ENCODE measurements around the gene HOXC10.

The HOXC10 gene

DNA sequence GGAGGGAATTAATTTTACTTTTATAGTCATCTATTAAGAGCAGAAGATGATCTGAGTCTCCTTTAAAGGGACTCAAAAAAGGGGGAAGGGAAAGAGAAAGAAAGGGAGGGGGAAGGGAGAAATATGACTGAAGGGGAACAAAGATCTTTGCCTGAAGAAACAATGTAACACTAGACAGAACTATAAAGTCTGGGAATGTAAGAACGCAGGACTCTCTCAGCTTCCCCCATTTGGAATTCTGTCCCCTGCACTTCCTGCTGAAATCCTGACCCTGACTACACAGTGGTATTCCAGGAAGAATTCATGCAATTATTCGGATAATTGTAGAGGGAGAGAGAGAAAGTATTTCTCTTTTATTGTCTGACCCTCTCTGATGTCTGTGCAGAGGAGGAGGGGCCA lies 20.6 kb upstream of the HOXC10 start:
- in situ Hi-C loops (cut with MboI; ENCODE audit: low sequenced_read_pairs) = no loop called here

DNA sequence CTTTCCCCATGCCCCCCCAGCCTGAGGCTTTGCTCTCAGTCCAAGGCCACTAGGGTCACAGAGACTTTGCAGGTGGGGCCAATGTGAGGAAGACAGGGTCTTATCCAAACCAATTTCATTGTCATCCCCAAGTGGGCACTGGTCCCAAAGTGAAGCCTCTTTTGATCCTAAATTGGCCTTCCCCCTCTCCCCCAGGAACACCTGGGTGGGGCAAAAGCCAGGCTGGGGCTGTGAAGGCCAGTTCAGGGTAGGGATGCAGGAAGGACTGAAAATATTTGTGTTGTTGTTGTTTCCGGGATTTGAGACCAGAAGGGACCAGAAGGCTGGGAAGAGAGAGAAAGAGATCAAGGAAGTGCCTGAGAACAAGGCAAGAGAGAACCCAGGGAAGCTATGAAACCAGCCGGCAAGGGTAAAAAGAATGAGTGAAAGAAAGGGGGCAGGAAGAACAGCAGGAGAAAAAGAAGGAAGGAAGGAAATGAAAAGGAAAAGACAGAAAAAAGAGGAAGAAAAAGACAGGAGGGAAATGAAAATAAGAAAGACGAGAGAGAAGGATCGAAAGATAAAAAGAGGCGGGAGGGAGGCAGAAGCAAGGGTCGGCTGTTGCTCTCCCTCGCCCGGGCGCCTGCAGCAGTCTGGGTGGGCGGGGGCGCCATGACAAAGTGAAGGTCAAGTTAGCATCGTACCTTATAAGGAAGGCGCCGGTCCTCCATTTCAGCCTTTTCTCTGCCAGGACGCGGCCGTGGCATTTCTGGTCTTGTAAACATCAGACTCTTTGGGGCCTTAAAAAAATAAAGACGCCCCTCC lies 19.5 kb upstream of the HOXC10 start:
- in situ Hi-C loops (cut with MboI; ENCODE audit: low sequenced_read_pairs) = no loop called here

DNA sequence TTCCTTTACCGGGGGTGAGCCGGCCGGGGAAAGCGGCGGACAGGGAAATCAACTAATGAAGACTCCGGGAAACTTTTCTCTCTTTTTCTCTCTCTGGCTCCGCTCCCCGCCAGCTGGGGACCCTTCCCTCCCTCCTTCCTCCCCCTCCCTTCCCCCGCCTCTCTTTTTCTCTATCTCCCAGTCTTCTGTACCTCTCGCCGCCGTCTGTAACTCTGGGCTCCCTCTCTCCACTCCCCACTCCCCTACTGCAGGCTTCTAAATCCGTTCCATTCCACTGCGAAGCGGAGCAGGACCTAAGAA lies 18.9 kb upstream of the HOXC10 start:
- in situ Hi-C loops (cut with MboI; ENCODE audit: low sequenced_read_pairs) = no loop called here

DNA sequence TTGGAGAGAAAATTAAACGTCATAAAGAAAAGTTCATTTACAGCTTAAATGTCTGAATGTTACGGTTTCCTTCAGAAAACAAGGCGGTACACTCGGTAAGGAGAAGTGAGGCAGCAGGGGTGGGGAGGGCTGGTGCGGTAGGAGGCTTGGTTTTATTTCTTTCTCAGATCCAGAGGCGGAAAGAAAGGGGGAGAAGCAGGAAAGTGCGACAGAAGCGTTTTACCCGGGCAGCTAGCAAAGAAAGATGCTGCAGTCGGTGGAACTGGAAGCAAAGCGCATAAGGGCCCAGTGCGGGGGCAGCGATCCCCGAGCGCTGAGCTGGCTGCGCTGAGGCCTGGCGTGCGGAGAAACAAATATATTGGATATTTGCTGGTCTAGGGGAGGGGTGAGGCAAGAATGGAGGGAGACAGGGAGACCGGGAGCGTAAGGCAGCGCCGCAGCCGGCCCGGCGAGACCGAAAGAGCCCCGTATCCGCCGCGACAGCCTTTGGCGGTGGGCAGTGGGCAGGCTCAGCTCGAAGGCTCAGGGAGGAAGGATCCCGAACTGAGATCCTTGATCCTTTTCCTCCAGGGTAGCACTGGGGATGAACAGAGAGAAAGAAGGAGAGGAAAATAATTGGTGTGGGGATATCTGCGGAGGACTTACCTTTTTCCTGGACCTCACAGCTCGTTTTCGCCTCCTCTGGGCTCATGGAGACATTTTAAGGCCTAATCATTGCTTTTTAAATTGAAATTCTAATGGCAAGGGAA lies 18.4 kb upstream of the HOXC10 start:
- in situ Hi-C loops (cut with MboI; ENCODE audit: low sequenced_read_pairs) = no loop called here

DNA sequence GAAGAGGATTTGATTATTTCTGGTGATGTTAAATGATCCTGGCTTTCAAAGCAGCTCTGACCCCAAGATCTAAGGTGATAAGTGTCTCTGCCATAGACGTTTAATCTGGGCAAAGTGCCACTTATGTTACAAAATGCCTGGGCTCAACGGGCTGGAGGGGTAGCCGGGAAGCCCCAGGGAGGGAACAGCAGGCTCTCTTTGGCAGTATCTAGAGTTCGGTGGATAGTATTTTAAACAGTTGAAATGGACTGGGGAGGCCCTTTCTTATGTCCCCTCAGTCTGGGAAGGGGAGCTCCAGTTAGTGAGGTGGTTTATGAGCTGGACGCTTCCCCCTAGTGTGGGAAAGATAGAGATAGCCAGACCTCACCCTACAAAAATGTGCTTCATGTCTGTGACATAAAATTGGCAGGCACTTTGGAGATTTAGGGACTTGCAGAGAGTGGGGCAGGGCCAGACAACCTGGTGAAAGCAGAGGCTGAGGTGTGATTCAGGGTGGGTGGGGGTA lies 17.5 kb upstream of the HOXC10 start:
- in situ Hi-C loops (cut with MboI; ENCODE audit: low sequenced_read_pairs) = no loop called here

DNA sequence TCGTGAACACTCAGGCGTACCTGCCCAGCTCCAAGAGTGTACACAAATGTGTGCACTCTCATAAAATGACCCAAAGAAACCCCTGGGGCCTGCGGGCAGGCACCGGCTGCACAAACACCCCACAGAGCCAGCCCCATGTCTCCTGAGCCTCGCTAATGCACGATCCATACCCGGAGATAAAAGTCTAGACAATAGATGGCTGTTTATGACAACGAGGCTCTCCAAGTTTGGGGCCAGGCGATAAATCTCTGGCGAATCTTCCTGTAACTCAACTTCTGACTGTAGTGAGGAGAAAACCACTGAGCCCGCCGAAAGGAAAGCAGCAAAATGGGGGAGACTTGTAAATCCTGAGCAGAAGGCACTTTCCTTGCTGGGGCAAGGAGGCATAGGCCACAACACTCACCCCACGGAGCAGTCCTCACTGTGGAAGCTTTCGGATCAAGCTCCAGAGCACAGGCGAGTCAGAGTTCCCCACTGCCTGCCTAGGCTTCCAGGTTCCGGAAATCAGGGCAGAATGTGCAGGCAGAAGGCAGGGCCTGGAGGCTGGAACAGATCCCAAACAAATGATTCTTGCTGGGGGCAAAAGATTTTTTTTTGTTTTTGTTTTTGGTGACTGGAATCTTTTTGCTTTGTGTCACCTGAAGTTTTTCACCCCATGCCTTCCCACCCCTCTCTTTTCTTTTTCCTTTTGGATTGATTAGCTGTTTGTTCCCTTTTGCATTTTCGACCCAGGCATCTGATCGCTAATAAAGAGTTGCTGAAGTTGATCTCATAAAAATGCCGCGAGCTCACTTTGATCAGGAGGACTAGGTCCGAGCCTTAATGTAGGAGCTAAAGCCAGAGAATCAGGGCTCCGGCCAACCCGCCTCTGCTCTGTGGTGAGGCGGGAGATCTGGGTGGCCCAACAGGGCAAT lies 16.5 kb upstream of the HOXC10 start:
- in situ Hi-C loops (cut with MboI; ENCODE audit: low sequenced_read_pairs) = no loop called here

DNA sequence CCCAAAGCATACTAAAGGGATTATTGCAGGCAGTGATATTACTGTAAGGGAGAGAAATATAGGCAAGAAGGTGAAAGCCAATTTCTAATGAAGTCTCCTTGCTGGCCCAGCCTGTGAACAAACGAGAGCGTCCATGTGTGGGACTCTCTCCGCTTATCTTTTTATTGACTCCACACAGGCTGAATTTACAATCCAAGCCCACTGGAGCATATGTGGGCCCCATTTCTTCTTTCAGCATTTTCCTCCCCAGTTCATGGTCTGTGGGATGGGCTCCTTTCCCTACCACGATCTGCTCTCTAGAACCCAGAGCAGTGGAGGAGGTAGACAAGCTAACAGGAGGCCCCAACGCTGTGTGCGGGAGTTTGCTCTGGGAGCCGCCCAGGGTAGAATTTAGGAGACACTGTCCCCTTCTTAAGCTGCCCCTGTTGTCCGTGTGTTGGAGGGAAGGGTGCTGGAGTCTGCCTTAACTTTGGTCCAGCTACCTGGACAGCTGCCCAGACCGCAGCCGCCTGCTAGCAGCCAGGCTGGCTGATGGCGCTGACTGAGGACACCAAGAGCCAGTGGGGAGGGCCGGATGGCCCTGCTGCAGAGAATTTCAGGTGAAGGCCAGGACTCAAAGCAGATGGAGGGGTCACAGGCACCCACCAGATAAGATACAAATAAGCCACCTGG lies 15.2 kb upstream of the HOXC10 start:
- in situ Hi-C loops (cut with MboI; ENCODE audit: low sequenced_read_pairs) = no loop called here

DNA sequence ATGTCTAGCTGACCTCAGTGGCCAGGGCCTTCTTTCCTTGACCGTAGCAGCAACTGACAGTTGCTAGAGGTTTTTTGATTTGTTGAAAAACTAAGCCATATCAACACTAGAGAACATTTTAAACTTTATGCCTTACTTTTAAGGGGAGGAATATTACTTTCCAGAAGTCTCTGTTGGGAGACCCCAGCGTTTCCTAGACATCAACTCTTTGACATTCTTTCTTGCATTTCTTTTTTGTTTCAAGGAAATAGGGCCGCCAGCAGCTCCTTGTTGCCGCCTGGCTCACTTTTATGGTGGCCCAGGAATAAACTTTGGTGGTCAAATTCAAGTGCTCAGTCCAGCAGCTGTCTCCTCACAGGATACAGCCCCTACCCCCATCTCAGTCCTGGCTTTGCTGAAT lies 14.5 kb upstream of the HOXC10 start:
- in situ Hi-C loops (cut with MboI; ENCODE audit: low sequenced_read_pairs) = no loop called here

DNA sequence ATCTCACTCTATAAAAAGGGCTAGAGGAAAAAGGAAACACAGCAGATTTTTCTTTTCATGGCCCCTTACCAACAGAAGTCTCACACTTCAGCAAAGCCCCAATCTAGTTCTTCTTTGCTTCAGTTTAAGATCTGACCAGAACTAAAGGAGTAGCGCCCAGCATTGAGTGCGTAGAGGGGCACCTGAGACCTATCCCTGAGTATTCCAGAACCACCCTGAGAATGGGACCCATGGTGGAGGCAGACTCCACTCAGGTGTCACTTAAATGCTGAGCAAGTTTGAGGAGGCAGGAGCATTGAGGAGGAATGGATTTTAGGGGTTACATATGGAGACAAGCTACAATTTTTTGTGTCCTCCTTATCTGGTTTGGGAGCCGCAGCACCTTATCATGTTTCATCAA lies 13.8 kb upstream of the HOXC10 start:
- in situ Hi-C loops (cut with MboI; ENCODE audit: low sequenced_read_pairs) = no loop called here

DNA sequence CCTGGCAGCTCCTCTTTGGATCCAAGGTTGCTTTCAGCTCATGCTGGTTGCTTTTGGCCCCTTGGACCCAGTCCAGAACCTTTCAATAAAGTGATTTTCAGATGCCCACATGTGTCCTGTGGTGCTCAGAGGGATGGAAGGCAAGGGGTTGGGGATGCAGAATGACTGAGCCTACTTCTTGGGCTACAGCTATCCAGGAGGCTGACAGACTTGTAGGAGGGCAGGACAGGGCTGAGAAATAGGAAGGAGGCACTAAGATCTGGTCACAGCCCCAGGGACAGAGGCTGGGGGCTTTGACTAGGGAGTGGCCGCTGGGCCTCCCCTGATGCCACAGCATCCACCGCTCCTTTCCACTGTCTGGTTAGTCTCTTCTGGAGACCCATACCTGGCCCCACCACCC lies 13.3 kb upstream of the HOXC10 start:
- in situ Hi-C loops (cut with MboI; ENCODE audit: low sequenced_read_pairs) = no loop called here

DNA sequence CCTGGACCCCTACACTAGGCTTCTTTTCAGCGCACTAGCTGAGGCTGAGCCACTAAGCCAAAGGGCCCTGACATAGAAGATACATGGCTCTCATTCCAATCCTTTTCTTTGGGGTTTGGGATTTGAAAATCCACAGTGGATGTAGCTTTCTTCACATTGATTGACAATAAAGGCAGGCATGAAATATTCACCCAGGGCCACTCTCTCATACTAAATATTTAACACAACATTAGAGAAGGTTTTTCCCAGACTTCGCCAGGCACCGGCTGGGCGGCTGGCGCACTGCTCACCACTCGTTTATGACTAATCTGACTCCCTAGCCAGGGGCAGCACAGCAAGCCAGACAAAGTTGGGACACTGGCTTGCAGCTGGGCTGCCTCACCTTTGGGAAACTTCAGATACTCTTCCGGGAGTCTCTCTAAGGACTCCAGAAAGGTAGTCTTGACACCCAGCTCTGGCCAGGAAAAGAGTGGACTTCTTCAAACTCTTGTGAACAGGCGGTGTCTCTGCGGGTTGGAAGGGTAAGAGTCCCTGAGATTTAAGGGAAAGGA lies 12.7 kb upstream of the HOXC10 start:
- in situ Hi-C loops (cut with MboI; ENCODE audit: low sequenced_read_pairs) = no loop called here

DNA sequence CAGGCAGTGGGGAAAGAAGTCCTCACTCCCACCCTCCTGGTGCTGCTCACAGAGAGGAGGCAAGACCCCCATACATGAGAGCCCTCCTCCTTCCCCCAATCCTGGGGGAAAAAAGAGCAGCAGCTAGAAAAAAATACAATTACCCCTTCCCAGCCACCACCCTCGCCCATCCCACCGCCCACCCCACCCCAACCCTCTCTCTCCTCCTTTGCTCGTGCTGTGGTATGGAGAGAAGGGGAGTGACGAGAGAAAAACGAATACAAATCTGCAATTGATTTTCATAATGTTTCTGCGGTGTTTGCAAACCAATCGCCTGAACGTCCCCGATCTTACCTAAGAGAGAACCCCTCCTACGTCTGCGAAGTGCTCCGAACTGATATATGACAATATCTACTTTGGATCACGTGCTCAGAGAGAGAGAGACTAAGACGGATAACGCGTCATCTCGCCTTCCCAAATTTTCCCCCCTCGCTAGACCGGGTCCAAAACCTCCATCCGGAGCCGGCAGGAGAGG lies 12.2 kb upstream of the HOXC10 start, which contains the start of gene HOXC11:
HOXC11 (plus strand) TSS at position 405 of the 514 bp plus-strand sequence. CDS start 116 bp downstream, outside the sequence.
- in situ Hi-C loops (cut with MboI; ENCODE audit: low sequenced_read_pairs) = no loop called here

DNA sequence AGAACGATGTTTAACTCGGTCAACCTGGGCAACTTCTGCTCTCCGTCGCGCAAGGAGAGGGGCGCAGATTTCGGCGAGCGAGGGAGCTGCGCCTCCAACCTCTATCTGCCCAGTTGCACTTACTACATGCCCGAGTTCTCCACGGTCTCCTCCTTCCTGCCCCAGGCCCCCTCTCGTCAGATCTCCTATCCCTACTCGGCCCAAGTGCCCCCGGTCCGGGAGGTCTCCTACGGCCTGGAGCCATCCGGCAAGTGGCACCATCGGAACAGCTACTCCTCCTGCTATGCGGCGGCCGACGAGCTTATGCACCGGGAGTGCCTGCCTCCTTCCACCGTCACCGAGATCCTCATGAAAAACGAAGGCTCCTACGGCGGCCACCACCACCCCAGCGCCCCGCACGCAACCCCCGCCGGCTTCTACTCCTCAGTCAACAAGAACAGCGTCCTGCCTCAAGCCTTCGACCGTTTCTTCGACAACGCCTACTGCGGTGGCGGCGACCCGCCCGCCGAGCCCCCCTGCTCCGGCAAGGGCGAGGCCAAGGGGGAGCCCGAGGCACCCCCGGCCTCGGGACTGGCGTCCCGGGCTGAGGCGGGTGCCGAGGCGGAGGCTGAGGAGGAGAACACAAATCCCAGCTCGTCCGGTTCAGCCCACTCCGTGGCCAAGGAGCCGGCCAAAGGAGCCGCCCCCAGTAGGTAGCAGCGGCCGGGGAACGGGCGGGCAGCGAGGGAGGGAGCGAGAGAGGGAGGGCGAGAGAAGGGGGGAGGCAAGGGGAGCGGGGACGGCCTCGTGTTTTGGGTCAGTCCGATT lies 11.5 kb upstream of the HOXC10 start:
- in situ Hi-C loops (cut with MboI; ENCODE audit: low sequenced_read_pairs) = no loop called here

DNA sequence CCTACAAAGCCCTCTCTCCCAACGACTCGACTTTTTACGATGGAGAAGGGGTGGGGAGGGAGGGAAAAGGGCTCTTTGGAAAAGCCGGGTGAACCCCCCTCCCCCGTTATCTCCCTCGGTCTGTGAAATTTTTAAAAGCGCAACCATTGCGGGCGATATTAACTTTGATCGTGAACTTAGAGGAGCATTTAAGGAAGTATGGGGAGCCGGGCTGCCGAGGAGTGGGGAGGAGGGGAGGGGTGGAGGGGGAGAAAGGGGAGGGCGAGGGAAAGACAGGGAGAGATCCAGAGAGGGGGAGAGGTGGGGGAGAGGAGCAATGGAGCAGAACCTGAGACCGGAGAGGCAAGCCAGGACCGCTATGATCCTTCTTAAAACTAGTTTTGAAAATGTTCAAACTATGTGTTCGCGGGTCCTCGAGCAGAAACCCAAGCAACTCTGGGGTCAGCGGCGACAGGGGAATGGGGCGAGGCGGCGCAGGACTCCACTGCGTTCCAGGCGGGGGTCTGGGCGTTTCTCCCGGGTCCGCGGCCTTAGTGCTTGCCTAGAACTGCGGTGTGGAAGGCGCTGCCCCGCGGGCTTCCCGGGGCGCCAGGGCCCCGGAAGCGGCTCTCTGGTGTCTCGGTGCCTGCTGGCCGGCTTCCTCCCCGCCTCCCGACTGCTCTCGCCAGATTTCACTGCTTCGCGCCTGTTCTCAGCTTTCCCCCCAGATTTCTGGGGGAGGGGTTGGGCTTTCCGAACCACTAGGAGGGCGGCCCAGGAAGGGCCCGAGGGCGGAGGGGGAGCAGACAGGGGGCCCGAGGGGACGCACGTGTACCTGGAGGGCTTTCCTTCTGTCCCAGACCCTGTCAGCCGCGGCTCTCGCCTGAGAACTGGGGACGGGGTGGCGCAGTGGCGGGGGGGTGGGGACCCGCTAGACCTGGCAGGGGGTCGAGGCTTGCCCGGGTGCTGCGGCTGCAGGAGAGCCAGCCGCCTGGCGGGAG lies 10.6 kb upstream of the HOXC10 start, which contains the start of gene HOTAIR:
HOTAIR (minus strand) TSS at position 871 of the 980 bp plus-strand sequence.
- in situ Hi-C loops (cut with MboI; ENCODE audit: low sequenced_read_pairs) = no loop called here

DNA sequence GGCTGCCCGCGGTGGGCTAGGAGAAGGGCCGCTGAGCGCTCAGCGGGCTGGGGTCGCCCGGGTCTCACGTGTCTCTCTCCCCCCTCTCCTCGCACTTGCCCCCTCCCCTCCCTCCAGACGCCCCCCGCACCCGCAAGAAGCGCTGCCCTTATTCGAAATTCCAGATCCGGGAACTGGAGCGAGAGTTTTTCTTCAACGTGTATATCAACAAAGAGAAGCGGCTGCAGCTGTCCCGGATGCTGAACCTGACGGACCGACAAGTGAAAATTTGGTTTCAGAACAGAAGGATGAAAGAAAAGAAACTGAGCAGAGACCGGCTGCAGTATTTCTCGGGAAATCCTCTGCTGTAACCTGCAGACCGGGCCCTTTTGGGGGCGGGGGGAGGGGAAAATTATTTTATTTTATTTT lies 9.9 kb upstream of the HOXC10 start:
- in situ Hi-C loops (cut with MboI; ENCODE audit: low sequenced_read_pairs) = no loop called here

DNA sequence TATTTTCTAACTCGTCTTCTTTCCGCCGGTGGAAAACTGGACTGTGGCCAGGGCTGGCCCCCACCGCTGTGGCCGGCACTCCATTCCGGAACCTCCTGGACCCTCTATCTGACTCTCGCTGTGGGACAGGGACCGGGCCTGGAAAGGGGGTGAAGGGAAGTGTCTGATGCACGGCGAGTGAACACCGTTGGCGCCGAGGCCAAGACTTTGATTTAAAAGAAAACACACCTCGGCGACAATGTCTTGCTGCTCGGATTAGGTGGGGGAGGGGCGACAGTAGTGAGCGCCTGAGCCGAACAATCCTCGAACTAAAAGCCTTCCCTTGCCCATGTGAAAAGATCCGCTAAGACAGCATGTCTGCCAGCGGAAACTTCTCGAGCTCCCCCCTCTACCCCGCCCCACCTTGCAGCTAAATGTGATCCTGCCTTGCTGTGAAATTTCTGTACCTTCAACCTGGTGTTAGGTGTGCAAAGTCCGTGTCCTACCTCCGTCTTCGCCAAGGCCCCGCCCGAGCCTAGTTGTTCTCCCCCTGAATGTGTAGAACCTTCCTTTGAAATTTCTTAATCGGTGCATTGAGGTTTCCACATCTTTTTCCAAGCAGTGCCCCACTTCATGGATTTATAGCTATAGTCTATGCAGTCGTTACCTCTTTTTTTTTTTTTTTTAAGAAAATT lies 9.3 kb upstream of the HOXC10 start:
- in situ Hi-C loops (cut with MboI; ENCODE audit: low sequenced_read_pairs) = no loop called here

DNA sequence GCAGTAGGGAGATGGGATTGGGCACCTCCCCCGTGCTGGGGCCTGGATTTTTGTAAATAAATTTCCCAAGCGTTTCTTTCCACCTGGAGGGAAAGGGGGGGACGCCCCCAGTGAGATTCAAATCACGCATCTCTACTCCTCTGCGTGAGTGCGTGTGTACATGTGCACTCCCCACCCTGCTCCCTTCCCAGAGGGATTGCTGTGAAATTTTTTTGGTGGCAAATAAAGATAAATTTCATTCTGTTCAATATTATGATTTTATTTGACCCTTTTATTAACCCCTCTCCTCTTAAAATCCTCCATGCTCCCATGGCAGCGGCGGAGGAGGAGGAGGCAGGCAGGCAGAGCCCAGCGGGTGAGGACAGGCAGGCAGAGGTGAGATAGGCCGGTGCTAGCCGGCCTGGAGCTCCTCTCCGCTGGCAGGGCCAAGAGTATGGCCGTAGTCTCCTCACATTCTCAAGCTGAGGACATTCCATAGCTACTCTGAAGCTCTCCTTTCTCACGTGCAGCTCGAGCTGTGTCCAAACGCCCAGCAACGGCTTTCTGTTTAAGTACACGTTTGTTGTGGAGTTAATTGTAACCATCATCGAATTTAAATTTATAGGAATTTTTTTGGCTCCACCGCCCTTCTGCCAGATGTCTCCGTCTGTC lies 8.6 kb upstream of the HOXC10 start:
- in situ Hi-C loops (cut with MboI; ENCODE audit: low sequenced_read_pairs) = no loop called here
